IPS DF 19.7 (cell line): Measurements from ENCODE around the gene TBC1D19.
"Not testable (repeated sequence)": the region's sequence is repeated elsewhere in the genome, so short reads cannot be mapped to it uniquely, and the experiment has no call there.

Source experiments
- DNase-seq: peaks from one replicate; pipeline ENCODE4 v3.0.0-alpha.2; 2013; ENCODE audit warnings: low read depth, low spot score

Gene TBC1D19

GRCh38 chr4:26596843-26597242 is 13.0 kb downstream of the TBC1D19 start:
- DNase-seq = no peak

GRCh38 chr4:26601204-26601603 is 17.3 kb downstream of the TBC1D19 start:
- no peak for DNase-seq

GRCh38 chr4:26607776-26608175 is 23.9 kb downstream of the TBC1D19 start:
- DNase-seq = no peak

GRCh38 chr4:26609391-26609790 is 25.5 kb downstream of the TBC1D19 start:
- no peak for DNase-seq

- no peak for DNase-seq
These were observed 26.0 kb downstream of the TBC1D19 start for GRCh38 chr4:26609868-26610267.

GRCh38 chr4:26611372-26611771 is 27.5 kb downstream of the TBC1D19 start:
- DNase-seq = no peak

GRCh38 chr4:26611885-26612284 is 28.0 kb downstream of the TBC1D19 start:
- no peak for DNase-seq

GRCh38 chr4:26613237-26613636 is 29.4 kb downstream of the TBC1D19 start:
- DNase-seq = no peak

- no peak for DNase-seq
These were observed 29.9 kb downstream of the TBC1D19 start for GRCh38 chr4:26613735-26614134.

GRCh38 chr4:26619784-26620183 is 35.9 kb downstream of the TBC1D19 start:
- no peak for DNase-seq

GRCh38 chr4:26621366-26621765 is 37.5 kb downstream of the TBC1D19 start:
- no peak for DNase-seq

GRCh38 chr4:26622913-26623312 is 39.0 kb downstream of the TBC1D19 start:
- DNase-seq = no peak

- not testable (repeated sequence) for DNase-seq
These were observed 42.8 kb downstream of the TBC1D19 start for GRCh38 chr4:26626658-26627057.

GRCh38 chr4:26632916-26633315 is 49.0 kb downstream of the TBC1D19 start:
- DNase-seq = no peak

- no peak for DNase-seq
These were observed 50.4 kb downstream of the TBC1D19 start for GRCh38 chr4:26634237-26634636.

GRCh38 chr4:26636458-26636857 is 52.6 kb downstream of the TBC1D19 start:
- no peak for DNase-seq

- not testable (repeated sequence) for DNase-seq
These were observed 56.8 kb downstream of the TBC1D19 start for GRCh38 chr4:26640639-26641038.

GRCh38 chr4:26647523-26648224 is 63.8 kb downstream of the TBC1D19 start:
- no peak for DNase-seq

GRCh38 chr4:26648260-26648659 is 64.4 kb downstream of the TBC1D19 start:
- no peak for DNase-seq

- DNase-seq = no peak
These were observed 76.4 kb downstream of the TBC1D19 start for GRCh38 chr4:26660261-26660660.

GRCh38 chr4:26663888-26664287 is 80.0 kb downstream of the TBC1D19 start:
- DNase-seq = no peak

- no peak for DNase-seq
These were observed 87.1 kb downstream of the TBC1D19 start for GRCh38 chr4:26670903-26671537.

- not testable (repeated sequence) for DNase-seq
These were observed 95.3 kb downstream of the TBC1D19 start for GRCh38 chr4:26679040-26679695.
